Erythroblast (primary cell): Measurements from ENCODE around the gene PCNX4.
A peak's percentile ranks its signal among the peaks of the same experiment; 100 is the strongest.

Experiments used
- DNase-seq, 2 experiments: peaks; one replicate each; lab custom pipeline; 2025; lab: John Stamatoyannopoulos, UW
- GATA1 ChIP-seq: IDR thresholded peaks from 2 replicates; pipeline ENCODE4 v1.6.1; 2011; ENCODE audit warnings: low read depth, mild to moderate bottlenecking, control low read depth, low read length, moderate library complexity
- POLR2A ChIP-seq: IDR thresholded peaks from 2 replicates; pipeline ENCODE4 v1.6.1; 2011; ENCODE audit warnings: mild to moderate bottlenecking, low read length

Gene PCNX4

GRCh38 chr14:60133487-60133886 lies 41.8 kb downstream of the PCNX4 start:
- TF ChIP-seq GATA1 (no peak), POLR2A (no peak)
- no peak for DNase-seq

- no peak for DNase-seq
- TF ChIP-seq POLR2A (no peak), GATA1 (no peak)
Measured at GRCh38 chr14:60134702-60135101, 43.0 kb downstream of the PCNX4 start.

DNA sequence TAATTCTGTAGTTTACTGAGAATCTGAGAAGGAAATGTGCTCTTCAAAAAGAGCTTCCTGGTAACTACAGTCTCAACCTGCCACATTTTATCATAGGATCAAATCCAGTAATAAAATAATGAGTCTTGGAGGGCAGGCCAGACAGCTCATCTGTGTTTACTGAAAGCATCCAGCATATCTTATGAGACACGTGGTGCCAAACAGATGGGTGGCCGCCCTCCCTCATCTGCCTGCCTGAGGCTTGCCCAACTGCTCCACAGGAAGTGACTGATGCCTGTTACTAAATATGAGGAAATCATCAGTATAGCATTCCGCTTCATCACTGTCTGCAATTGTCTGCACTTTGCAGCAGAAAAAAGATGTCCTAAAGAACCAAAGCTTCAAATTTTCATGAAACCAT lies 60.0 kb downstream of the PCNX4 start:
- TF ChIP-seq POLR2A (peak; percentile 20), GATA1 (no peak)

GRCh38 chr14:60153991-60154390 lies 62.3 kb downstream of the PCNX4 start:
- peak in 1 of 2 experiments; percentile 6 for DNase-seq
- TF ChIP-seq POLR2A = no peak
- no peak for TF ChIP-seq GATA1

More for the DNA sequence above, 60.0 kb downstream of the PCNX4 start:
- peak; percentile 79 to 88 for DNase-seq

GRCh38 chr14:60154671-60155070 lies 62.9 kb downstream of the PCNX4 start:
- TF ChIP-seq GATA1 = no peak

DNA sequence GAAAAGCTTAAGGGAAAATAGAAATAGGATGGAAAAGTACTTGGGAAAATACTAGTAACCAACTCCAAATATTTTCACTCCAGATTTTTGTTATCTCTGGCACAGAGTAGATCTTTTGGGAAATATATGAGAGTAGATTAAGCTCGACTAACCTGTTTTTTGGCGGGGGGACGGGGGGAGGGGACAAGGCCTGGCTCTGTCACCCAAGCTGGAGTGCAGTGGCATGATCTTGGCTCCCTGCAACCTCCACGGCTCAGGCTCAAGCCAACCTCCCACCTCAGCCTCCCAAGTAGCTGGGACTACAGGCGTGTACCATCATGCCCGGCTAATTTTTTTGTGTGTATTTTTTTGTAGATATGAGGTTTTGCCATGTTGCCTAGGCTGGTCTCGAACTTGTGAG lies 68.7 kb downstream of the PCNX4 start:
- TF ChIP-seq GATA1 (no peak), POLR2A (no peak)
- no peak for DNase-seq

More at GRCh38 chr14:60154671-60155070, 62.9 kb downstream of the PCNX4 start:
- no peak for DNase-seq

GRCh38 chr14:60161196-60162107 lies 69.7 kb downstream of the PCNX4 start:
- DNase-seq = no peak
- TF ChIP-seq GATA1 (no peak), POLR2A (no peak)

- TF ChIP-seq POLR2A (no peak), GATA1 (no peak)
- peak in 1 of 2 experiments; percentile 13 for DNase-seq
Measured at GRCh38 chr14:60163693-60164092, 72.0 kb downstream of the PCNX4 start.

GRCh38 chr14:60164404-60164711 lies 72.6 kb downstream of the PCNX4 start:
- no peak for TF ChIP-seq POLR2A
- TF ChIP-seq GATA1 = no peak
- DNase-seq = peak; percentile 84 to 86

DNA sequence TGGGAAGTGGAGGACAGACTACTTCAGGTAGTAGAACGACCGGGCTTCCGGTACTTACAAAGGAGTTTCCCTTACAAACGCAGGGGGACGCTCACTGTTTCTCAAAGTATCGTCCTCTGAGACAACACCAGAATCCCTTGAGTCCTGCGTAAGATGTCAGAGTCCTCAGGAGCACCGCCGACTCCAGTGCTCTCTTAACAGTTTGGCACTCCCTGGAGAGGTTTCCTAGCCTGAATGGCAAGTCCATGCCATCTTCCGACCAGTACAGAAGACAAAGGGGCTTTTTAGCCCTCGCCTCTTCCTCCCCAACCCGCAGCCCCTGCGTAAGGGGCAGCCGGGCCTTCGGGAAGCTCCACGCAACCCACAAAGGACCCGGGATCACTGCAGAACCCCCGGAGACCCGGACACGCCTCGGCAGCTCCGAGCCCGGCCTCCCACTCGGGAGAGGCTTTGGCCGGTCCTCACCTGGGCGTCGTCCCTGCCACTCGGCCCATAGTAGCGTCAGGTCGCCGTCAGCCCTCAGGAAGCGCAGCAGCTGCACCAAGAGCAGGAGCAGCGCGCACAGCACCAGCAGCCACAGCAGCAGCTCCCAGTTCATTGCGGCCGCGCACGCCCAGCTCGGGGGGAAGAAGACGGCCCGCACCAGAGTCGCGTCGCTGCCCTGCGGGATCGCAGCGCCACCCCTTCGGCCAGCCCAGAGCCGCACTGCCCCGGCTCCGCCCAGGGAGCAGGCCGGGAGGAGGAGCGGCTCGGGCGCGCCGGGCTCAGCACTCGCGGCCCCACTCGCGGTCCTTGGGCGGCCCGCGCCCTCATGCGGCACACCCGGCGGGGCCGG lies 73.2 kb downstream of the PCNX4 start, which contains the start of gene DHRS7:
Gene DHRS7 (minus strand): TSS at position 687 of the 835 bp plus-strand sequence. CDS start 89 bp downstream, at position 598.
- peak; percentile 63 for TF ChIP-seq POLR2A
- no peak for TF ChIP-seq GATA1
- DNase-seq = peak; percentile 87 to 91

DNA sequence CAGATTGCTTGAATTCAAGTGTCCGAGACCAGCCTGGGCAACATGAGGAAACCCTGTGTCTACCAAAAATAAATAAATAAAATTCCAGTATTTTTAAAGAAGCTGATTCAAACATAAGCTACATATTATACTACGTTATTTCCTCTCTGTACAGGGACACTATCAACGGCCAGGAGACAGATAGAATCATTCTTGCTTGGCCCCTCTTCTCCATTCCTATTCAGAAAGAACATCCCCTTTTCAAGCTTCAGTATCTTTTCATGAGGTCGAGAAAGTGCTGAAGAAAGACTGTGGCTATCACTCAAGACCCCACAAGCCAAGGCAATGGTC lies 73.8 kb downstream of the PCNX4 start:
- DNase-seq = no peak
- no peak for TF ChIP-seq GATA1
- no peak for TF ChIP-seq POLR2A

- peak in 1 of 2 experiments; percentile 24 for DNase-seq
- no peak for TF ChIP-seq GATA1
- no peak for TF ChIP-seq POLR2A
Measured at GRCh38 chr14:60166142-60166541, 74.4 kb downstream of the PCNX4 start.

- no peak for TF ChIP-seq GATA1
- no peak for TF ChIP-seq POLR2A
- DNase-seq = no peak
Measured at GRCh38 chr14:60169722-60170121, 78.0 kb downstream of the PCNX4 start.

DNA sequence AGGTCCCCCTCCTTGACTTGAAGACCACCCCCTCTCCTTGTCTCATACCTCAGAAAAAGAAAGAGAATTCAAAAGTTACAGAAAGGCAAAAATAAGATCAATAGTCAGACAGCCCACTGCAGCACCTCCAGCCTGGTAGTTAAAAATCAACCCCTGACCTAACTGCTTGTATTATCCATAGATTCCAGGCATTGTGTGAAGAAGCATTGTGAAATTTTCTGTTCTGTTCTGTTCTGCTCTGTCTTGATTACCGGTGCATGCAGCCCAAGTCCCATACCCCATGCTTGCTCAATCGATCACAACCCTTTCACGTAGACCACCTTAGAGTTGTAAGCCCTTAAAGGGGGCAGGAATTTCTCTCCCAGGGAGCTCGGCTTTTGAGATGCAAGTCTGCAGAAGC lies 79.2 kb downstream of the PCNX4 start:
- TF ChIP-seq GATA1 (no peak), POLR2A (no peak)
- no peak for DNase-seq

GRCh38 chr14:60171690-60172089 lies 80.0 kb downstream of the PCNX4 start:
- DNase-seq = no peak

More at GRCh38 chr14:60171690-60172089, 80.0 kb downstream of the PCNX4 start:
- TF ChIP-seq GATA1 = no peak
- no peak for TF ChIP-seq POLR2A
